Activated naive CD4-positive, alpha-beta T cell treated with anti-CD3 and anti-CD28 coated beads, Interleukin-2, amount 50 U/mL, for 24 hours (primary cell): Measurements from ENCODE around the gene CCDC137.
A peak's percentile ranks its signal among the peaks of the same experiment; 100 is the strongest.

Experiments used
- H3K27ac Mint-ChIP-seq: one replicate; pipeline ENCODE4 v1.8.0; 2021; ENCODE audit warnings: mild to moderate bottlenecking, mixed read lengths
- H3K27me3 Mint-ChIP-seq: one replicate; pipeline ENCODE4 v1.8.0; 2021; ENCODE audit warnings: mixed read lengths
- H3K36me3 Mint-ChIP-seq: one replicate; pipeline ENCODE4 v1.8.0; 2021; ENCODE audit warnings: mixed read lengths
- H3K4me1 Mint-ChIP-seq: one replicate; pipeline ENCODE4 v1.8.0; 2021; ENCODE audit warnings: mixed read lengths
- H3K4me3 Mint-ChIP-seq: one replicate; pipeline ENCODE4 v1.8.0; 2021; ENCODE audit warnings: mild to moderate bottlenecking, mixed read lengths
- H3K9me3 Mint-ChIP-seq: one replicate; pipeline ENCODE4 v1.8.0; 2021; ENCODE audit warnings: mixed read lengths

The CCDC137 gene

GRCh38 chr17:81685108-81685507 lies 18.6 kb downstream of the CCDC137 start:
- H3K4me1 Mint-ChIP-seq: peaks cover 43% of the 10 kb centered on the region
- peaks cover 7% of the 10 kb centered on the region for H3K36me3 Mint-ChIP-seq
- peak overlapping the region; percentile 92 for H3K4me3 Mint-ChIP-seq
- H3K27ac Mint-ChIP-seq: peak overlapping the region; percentile 76
- no peaks in the 10 kb centered on the region for H3K27me3 Mint-ChIP-seq
- no peaks in the 10 kb centered on the region for H3K9me3 Mint-ChIP-seq

GRCh38 chr17:81686614-81687013 lies 20.1 kb downstream of the CCDC137 start:
- no peaks in the 10 kb centered on the region for H3K27me3 Mint-ChIP-seq
- no peaks in the 10 kb centered on the region for H3K9me3 Mint-ChIP-seq
- peaks cover 7% of the 10 kb centered on the region for H3K36me3 Mint-ChIP-seq
- no peak overlapping the region for H3K27ac Mint-ChIP-seq
- no peak overlapping the region for H3K4me3 Mint-ChIP-seq
- H3K4me1 Mint-ChIP-seq: peaks cover 43% of the 10 kb centered on the region

DNA sequence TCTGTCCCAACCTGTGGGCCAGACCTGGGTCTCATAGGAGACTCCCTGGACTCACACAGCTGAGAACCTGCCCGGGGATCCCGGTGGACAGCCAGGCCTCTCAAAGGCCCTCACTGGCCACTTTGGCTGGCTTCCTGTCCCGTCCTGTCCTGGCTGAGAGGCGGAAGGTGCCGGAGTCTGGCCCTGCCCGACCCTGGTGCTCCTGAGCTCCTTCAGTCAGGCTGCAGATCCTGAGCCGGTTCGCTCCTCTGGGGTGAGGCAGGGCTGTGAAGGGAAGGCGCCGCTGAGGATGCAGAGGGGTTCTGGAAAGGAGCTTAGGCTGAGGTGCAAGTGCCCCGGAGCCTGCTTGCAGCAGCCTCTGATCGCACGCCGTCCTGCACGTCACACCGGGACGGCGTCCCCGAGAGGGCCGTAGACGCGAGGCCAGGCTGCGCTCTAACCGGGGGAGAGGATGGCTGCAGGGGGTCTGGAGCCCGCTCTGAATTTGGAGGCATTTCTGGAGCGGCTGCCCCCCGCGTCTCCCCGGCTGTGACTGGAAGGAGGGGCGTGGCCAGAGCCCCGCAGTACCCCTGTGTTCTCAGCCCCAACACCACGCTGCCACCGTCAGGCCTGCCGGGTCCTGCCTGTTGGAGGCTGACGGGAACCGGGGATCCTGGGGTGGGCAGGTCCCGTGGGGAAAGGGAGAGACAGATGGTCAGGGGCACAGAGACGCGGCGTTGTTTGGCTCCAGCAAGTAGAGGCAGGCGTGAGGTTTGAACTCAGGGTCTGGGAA lies 21.4 kb downstream of the CCDC137 start:
- Mint-ChIP-seq H3K27me3 (no peaks in the 10 kb centered on the region), H3K36me3 (peaks cover 7% of the 10 kb centered on the region), H3K4me3 (no peak overlapping the region), H3K9me3 (no peaks in the 10 kb centered on the region), H3K4me1 (peaks cover 36% of the 10 kb centered on the region), H3K27ac (no peak overlapping the region)

- Mint-ChIP-seq H3K36me3 (peaks cover 7% of the 10 kb centered on the region), H3K4me1 (peaks cover 33% of the 10 kb centered on the region), H3K27me3 (no peaks in the 10 kb centered on the region), H3K9me3 (no peaks in the 10 kb centered on the region), H3K4me3 (no peak overlapping the region), H3K27ac (no peak overlapping the region)
Observed at GRCh38 chr17:81688616-81689015, 22.1 kb downstream of the CCDC137 start.

- H3K4me1 Mint-ChIP-seq: peaks cover 23% of the 10 kb centered on the region
- peaks cover 7% of the 10 kb centered on the region for H3K36me3 Mint-ChIP-seq
- H3K4me3 Mint-ChIP-seq: no peak overlapping the region
- no peaks in the 10 kb centered on the region for H3K9me3 Mint-ChIP-seq
- H3K27ac Mint-ChIP-seq: no peak overlapping the region
- no peaks in the 10 kb centered on the region for H3K27me3 Mint-ChIP-seq
Observed at GRCh38 chr17:81690066-81690465, 23.5 kb downstream of the CCDC137 start.

GRCh38 chr17:81690549-81690948 lies 24.0 kb downstream of the CCDC137 start:
- no peaks in the 10 kb centered on the region for H3K9me3 Mint-ChIP-seq
- no peak overlapping the region for H3K27ac Mint-ChIP-seq
- peaks cover 7% of the 10 kb centered on the region for H3K36me3 Mint-ChIP-seq
- no peaks in the 10 kb centered on the region for H3K27me3 Mint-ChIP-seq
- peaks cover 18% of the 10 kb centered on the region for H3K4me1 Mint-ChIP-seq
- no peak overlapping the region for H3K4me3 Mint-ChIP-seq

DNA sequence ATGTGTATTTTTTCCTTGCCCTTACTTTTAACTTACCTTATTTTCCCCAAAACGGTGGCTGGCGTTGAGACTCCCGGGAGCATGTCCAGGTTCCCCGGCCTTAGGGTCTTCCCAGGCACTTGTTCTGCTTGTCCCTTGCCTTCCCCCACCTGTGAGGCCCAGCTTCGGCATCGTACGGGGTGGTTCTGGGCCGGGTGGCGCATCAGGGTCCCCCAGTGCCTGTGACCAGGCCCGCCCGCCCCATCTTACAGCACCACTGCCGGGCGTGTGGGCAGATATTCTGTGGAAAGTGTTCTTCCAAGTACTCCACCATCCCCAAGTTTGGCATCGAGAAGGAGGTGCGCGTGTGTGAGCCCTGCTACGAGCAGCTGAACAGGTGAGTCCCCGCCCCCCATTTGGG lies 24.7 kb downstream of the CCDC137 start:
- Mint-ChIP-seq H3K4me1 (peaks cover 14% of the 10 kb centered on the region), H3K27me3 (no peaks in the 10 kb centered on the region), H3K9me3 (no peaks in the 10 kb centered on the region), H3K36me3 (peaks cover 6% of the 10 kb centered on the region), H3K27ac (no peak overlapping the region), H3K4me3 (no peak overlapping the region)

DNA sequence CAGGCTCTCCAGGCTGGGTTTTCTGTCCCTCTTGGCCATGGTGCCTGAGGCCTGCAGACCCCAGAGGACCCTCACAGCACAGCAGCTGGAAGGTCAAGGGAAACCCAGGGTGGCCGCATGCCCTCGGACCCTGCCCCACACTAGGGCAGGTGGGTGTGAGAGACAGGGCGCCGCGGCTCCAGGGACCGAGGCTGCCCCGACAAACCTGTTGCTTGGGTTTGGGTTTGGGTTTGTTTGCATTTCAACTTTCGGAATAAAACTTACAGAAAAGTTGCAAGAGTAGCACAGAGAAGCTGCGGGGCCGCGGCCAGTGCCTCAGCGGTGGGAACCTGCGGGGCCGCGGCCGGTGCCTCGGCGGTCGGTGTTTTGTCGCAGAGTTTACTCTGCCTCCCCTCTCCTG lies 25.1 kb downstream of the CCDC137 start:
- Mint-ChIP-seq H3K27ac (no peak overlapping the region), H3K4me3 (no peak overlapping the region), H3K36me3 (peaks cover 4% of the 10 kb centered on the region), H3K9me3 (no peaks in the 10 kb centered on the region), H3K4me1 (peaks cover 11% of the 10 kb centered on the region), H3K27me3 (no peaks in the 10 kb centered on the region)

GRCh38 chr17:81693509-81694210 lies 27.1 kb downstream of the CCDC137 start:
- Mint-ChIP-seq H3K27ac (no peak overlapping the region), H3K9me3 (no peaks in the 10 kb centered on the region), H3K27me3 (no peaks in the 10 kb centered on the region), H3K4me1 (peaks cover 7% of the 10 kb centered on the region), H3K4me3 (no peak overlapping the region), H3K36me3 (peaks cover 2% of the 10 kb centered on the region)

DNA sequence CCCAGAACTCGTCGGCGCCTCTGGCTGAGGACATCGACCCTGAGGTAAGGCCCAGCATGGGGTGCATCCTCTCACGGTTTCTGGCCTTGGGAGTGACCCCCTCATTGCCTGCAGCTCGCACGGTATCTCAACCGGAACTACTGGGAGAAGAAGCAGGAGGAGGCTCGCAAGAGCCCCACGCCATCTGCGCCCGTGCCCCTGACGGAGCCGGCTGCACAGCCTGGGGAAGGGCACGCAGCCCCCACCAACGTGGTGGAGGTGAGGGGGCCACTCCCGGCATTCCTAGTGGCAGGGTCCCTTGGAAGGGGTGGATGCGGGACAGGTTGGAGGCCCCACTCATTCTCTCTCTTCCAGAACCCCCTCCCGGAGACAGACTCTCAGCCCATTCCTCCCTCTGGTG lies 28.3 kb downstream of the CCDC137 start:
- no peak overlapping the region for H3K4me3 Mint-ChIP-seq
- no peaks in the 10 kb centered on the region for H3K9me3 Mint-ChIP-seq
- peaks cover 2% of the 10 kb centered on the region for H3K36me3 Mint-ChIP-seq
- H3K4me1 Mint-ChIP-seq: peaks cover 3% of the 10 kb centered on the region
- H3K27ac Mint-ChIP-seq: no peak overlapping the region
- no peaks in the 10 kb centered on the region for H3K27me3 Mint-ChIP-seq

GRCh38 chr17:81695211-81695610 lies 28.7 kb downstream of the CCDC137 start:
- Mint-ChIP-seq H3K27me3 (no peaks in the 10 kb centered on the region), H3K9me3 (no peaks in the 10 kb centered on the region), H3K4me3 (no peak overlapping the region), H3K4me1 (peaks cover 3% of the 10 kb centered on the region), H3K27ac (no peak overlapping the region), H3K36me3 (peaks cover 2% of the 10 kb centered on the region)

DNA sequence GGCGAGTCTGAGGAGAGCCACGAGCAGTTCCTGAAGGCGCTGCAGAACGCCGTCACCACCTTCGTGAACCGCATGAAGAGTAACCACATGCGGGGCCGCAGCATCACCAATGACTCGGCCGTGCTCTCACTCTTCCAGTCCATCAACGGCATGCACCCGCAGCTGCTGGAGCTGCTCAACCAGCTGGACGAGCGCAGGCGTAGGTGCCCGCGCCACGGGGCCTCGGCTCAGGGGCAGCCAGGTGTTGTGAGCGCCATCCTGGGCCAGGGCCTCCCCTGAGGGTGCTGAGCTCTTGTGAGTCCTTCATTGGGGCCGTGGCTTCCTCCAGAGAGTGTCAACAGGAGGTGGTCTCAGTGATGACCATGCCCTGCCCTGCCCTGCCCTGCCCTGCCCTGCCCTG lies 29.3 kb downstream of the CCDC137 start:
- Mint-ChIP-seq H3K4me1 (peaks cover 5% of the 10 kb centered on the region), H3K4me3 (no peak overlapping the region), H3K9me3 (no peaks in the 10 kb centered on the region), H3K36me3 (peaks cover 2% of the 10 kb centered on the region), H3K27ac (no peak overlapping the region), H3K27me3 (no peaks in the 10 kb centered on the region)

DNA sequence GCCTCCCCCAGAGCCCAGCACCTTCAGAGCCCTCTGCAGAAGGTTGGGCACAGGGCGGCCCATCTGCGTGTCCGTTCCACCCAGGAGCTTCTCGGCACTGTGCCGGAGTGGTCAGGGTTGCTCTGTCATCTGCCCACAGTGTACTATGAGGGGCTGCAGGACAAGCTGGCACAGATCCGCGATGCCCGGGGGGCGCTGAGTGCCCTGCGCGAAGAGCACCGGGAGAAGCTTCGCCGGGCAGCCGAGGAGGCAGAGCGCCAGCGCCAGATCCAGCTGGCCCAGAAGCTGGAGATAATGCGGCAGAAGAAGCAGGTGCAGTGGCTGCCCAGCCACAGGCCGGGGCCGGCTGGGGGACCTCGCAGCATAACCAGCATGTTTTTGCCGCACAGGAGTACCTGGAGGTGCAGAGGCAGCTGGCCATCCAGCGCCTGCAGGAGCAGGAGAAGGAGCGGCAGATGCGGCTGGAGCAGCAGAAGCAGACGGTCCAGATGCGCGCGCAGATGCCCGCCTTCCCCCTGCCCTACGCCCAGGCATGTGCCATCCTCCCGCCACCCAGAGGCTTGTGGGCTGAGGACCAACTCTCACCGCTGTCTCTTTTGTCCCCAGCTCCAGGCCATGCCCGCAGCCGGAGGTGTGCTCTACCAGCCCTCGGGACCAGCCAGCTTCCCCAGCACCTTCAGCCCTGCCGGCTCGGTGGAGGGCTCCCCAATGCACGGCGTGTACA lies 29.8 kb downstream of the CCDC137 start:
- Mint-ChIP-seq H3K4me3 (no peak overlapping the region), H3K27me3 (no peaks in the 10 kb centered on the region), H3K9me3 (no peaks in the 10 kb centered on the region), H3K4me1 (peaks cover 8% of the 10 kb centered on the region), H3K36me3 (peaks cover 2% of the 10 kb centered on the region), H3K27ac (no peak overlapping the region)

DNA sequence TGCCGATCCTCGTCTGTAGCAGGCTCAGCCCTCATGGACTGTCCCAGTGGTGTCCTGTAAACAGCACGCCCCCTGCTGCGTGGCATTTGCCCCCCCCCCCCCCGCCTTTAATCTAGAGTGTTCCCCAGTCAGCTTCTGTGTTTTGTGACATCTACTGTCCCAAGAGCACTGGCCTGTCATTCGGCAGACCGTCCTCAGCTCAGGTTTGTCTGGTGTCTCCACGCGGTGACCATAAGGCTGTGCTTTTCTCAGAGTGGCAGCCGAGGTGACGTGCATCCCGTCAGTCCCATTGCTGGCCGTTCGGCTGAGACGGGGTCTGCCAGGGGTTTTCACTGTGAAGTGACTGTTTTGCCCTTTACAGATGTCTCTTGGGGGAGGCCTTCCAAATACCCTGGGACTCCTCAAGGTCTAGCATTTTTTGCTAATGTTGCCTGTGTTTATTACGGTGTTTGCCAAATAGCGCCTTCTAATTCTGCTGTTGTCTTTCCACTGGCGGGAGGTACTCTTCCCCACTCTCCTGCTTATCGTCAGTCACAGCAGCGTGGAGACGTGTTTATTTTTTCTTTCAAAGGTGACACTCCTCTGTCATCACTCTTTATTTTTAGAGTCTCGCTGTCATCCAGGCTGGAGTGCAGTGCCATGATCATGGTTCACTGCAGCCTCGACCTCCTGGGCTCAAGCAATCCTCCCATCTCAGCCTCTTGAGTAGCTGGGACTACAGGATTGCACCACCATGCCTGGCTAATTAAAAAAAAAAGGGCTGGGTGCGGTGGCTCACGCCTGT lies 30.9 kb downstream of the CCDC137 start:
- H3K27ac Mint-ChIP-seq: no peak overlapping the region
- peaks cover 17% of the 10 kb centered on the region for H3K4me1 Mint-ChIP-seq
- peaks cover 2% of the 10 kb centered on the region for H3K36me3 Mint-ChIP-seq
- H3K27me3 Mint-ChIP-seq: no peaks in the 10 kb centered on the region
- no peaks in the 10 kb centered on the region for H3K9me3 Mint-ChIP-seq
- H3K4me3 Mint-ChIP-seq: no peak overlapping the region
